Activated effector memory CD4-positive, alpha-beta T cell treated with anti-CD3 and anti-CD28 coated beads, Interleukin-2, amount 50 U/mL, for 16 hours (primary cell): ENCODE data around the gene FGF18.

ENCODE experiments used
- DNase-seq: peaks from one replicate; pipeline ENCODE4 v3.0.0-alpha.2; 2020

FGF18 gene

GRCh38 chr5:171424726-171425125 lies 5.3 kb downstream of the FGF18 start:
- peak; percentile 37 for DNase-seq

GRCh38 chr5:171425596-171426244 lies 6.3 kb downstream of the FGF18 start:
- DNase-seq, result peak; percentile 45

GRCh38 chr5:171426266-171426665 lies 6.8 kb downstream of the FGF18 start:
- DNase-seq, result peak; percentile 42

- no peak for DNase-seq
Measured at GRCh38 chr5:171426680-171427079, 7.2 kb downstream of the FGF18 start.

GRCh38 chr5:171427318-171428167 lies 8.1 kb downstream of the FGF18 start:
- DNase-seq, result peak; percentile 48

- peak; percentile 37 for DNase-seq
Measured at GRCh38 chr5:171428168-171428696, 8.8 kb downstream of the FGF18 start.

GRCh38 chr5:171428809-171429542 lies 9.5 kb downstream of the FGF18 start:
- peak; percentile 27 for DNase-seq

- DNase-seq, result peak; percentile 43
Measured at GRCh38 chr5:171429543-171429910, 10.1 kb downstream of the FGF18 start.

GRCh38 chr5:171431251-171431777 lies 11.9 kb downstream of the FGF18 start:
- DNase-seq, result peak; percentile 39

- peak; percentile 52 for DNase-seq
Measured at GRCh38 chr5:171432076-171432475, 12.6 kb downstream of the FGF18 start.

GRCh38 chr5:171432583-171433351 lies 13.3 kb downstream of the FGF18 start:
- DNase-seq, result no peak

GRCh38 chr5:171433352-171433698 lies 13.9 kb downstream of the FGF18 start:
- no peak for DNase-seq

GRCh38 chr5:171433982-171434676 lies 14.7 kb downstream of the FGF18 start:
- no peak for DNase-seq

GRCh38 chr5:171434874-171435273 lies 15.4 kb downstream of the FGF18 start:
- DNase-seq, result no peak

- no peak for DNase-seq
Measured at GRCh38 chr5:171435908-171436307, 16.5 kb downstream of the FGF18 start.

GRCh38 chr5:171436804-171437285 lies 17.4 kb downstream of the FGF18 start:
- no peak for DNase-seq

- no peak for DNase-seq
Measured at GRCh38 chr5:171437286-171437821, 17.9 kb downstream of the FGF18 start.

- DNase-seq, result no peak
Measured at GRCh38 chr5:171438738-171439137, 19.3 kb downstream of the FGF18 start.

GRCh38 chr5:171441246-171441791 lies 21.9 kb downstream of the FGF18 start:
- no peak for DNase-seq

GRCh38 chr5:171442287-171443042 lies 23.0 kb downstream of the FGF18 start:
- no peak for DNase-seq
